Neural cell (in vitro differentiated cells): ENCODE data around the gene PAEP.

ENCODE experiments used
- CTCF ChIP-seq: fragments of 450-650 bp; IDR thresholded peaks from 2 replicates; pipeline ENCODE4 v1.5.1; 2014; ENCODE audit warnings: antibody characterized with exemption, mild to moderate bottlenecking, moderate library complexity; ENCODE audit not compliant: poor library complexity, severe bottlenecking
- EP300 ChIP-seq: fragments of 450-650 bp; conservative IDR thresholded peaks from 2 replicates; pipeline ENCODE4 v1.6.1; 2014; ENCODE audit warnings: antibody characterized with exemption, mild to moderate bottlenecking, moderate library complexity; ENCODE audit not compliant: poor library complexity, severe bottlenecking
- POLR2AphosphoS5 ChIP-seq: IDR thresholded peaks from 2 replicates; pipeline ENCODE4 v1.6.1; 2012
- RAD21 ChIP-seq: fragments of 450-650 bp; conservative IDR thresholded peaks from 2 replicates; pipeline ENCODE4 v1.6.1; 2014; ENCODE audit warnings: antibody characterized with exemption, mild to moderate bottlenecking, moderate library complexity
- SMC3 ChIP-seq: fragments of 450-650 bp; conservative IDR thresholded peaks from 2 replicates; pipeline ENCODE4 v1.6.1; 2014; ENCODE audit warnings: antibody characterized with exemption, mild to moderate bottlenecking, moderate library complexity; ENCODE audit not compliant: poor library complexity
- TAF1 ChIP-seq: IDR thresholded peaks from 2 replicates; pipeline ENCODE4 v1.6.1; 2012; ENCODE audit warnings: low read depth
- TF ChIP-seq, protein P1 (sequence below): IDR thresholded peaks from 2 replicates; pipeline ENCODE4 v1.6.1; 2012; ENCODE audit warnings: borderline replicate concordance

GRCh38 chr9:135582541-135582940, 21.0 kb downstream of the PAEP start:
- no peak for TF ChIP-seq CTCF
- no peak for TF ChIP-seq POLR2AphosphoS5
- TF ChIP-seq, protein P1, sequence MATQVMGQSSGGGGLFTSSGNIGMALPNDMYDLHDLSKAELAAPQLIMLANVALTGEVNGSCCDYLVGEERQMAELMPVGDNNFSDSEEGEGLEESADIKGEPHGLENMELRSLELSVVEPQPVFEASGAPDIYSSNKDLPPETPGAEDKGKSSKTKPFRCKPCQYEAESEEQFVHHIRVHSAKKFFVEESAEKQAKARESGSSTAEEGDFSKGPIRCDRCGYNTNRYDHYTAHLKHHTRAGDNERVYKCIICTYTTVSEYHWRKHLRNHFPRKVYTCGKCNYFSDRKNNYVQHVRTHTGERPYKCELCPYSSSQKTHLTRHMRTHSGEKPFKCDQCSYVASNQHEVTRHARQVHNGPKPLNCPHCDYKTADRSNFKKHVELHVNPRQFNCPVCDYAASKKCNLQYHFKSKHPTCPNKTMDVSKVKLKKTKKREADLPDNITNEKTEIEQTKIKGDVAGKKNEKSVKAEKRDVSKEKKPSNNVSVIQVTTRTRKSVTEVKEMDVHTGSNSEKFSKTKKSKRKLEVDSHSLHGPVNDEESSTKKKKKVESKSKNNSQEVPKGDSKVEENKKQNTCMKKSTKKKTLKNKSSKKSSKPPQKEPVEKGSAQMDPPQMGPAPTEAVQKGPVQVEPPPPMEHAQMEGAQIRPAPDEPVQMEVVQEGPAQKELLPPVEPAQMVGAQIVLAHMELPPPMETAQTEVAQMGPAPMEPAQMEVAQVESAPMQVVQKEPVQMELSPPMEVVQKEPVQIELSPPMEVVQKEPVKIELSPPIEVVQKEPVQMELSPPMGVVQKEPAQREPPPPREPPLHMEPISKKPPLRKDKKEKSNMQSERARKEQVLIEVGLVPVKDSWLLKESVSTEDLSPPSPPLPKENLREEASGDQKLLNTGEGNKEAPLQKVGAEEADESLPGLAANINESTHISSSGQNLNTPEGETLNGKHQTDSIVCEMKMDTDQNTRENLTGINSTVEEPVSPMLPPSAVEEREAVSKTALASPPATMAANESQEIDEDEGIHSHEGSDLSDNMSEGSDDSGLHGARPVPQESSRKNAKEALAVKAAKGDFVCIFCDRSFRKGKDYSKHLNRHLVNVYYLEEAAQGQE, result no peak
- no peak for TF ChIP-seq SMC3
- TF ChIP-seq RAD21, result no peak
- TF ChIP-seq TAF1, result no peak
- no peak for TF ChIP-seq EP300
